ENCODE measurements around the gene GLA.

GLA gene

GRCh38 chrX:101349193-101349562 is 58.5 kb downstream of the GLA start:
- DNase-seq (ENCODE audit: low read depth), result no peak

DNA sequence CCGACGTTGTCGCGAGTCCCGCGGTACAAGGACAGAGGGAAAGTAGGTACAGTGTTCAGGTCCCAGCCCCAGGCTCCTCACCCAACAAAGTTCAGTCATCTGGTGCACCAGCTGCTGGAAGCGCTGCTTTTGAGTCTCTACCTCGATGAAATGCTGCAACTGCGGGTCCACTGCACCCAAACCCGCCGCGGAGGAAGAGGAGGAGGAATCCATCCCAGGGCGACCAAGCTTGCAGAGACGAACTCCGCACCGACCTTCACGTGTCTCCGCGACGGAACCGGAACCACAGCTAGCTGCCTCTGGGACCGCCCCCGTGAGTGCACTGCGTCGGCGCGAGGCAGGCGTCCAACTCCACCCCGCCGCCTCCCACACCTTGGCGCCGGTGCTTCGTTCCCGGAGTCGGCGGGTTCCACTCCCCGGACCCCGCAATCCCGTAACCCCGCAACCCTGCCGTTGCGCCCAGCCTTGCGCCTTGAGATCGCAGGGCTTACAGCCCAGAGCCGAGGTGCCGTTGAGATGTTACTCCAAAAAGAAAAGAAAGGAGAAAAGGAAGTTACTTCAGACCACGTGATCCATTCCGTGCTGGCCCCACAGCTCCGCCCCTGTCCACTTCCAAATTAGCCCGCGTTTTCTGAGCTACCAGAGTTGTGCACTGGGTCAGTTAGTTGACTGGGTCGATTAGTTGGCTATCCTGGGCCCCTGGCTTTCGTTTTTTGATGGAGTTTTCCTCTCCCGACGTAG is 59.1 kb downstream of the GLA start, which contains the start of gene TIMM8A:
Gene TIMM8A, minus strand, starts transcription at position 291 of the 741 bp plus-strand sequence. Its CDS starts 78 bp downstream, at position 213.
- peak; percentile 61 for DNase-seq (ENCODE audit: low read depth)

- no peak for DNase-seq (ENCODE audit: low read depth)
Measured at GRCh38 chrX:101347859-101348451, 59.8 kb downstream of the GLA start.

Measured in stimulated activated CD8-positive, alpha-beta memory T cell treated with anti-CD3 and anti-CD28 coated beads, Interleukin-12 subunit alpha, Interleukin-12 subunit beta, amount 100 ng/mL, for 4 hours (primary cell).